ENCODE measurements around the gene TSPO.

Gene TSPO

GRCh38 chr22:43173976-43174720, 22.8 kb downstream of the TSPO start:
- Histone ChIP-seq H3K4me3 (ENCODE audit: low read depth in 1 of 2, low read length in 1 of 2) (no peak overlapping the region), H3K27me3 (no peaks in the 10 kb centered on the region), H3K36me3 (peaks cover 92% of the 10 kb centered on the region), H3K4me1 (ENCODE audit: control insufficient read depth in 1 of 2, insufficient read depth in 1 of 2, low read depth in 1 of 2, low read length in 1 of 2) (peaks cover 10 to 18% of the 10 kb centered on the region in 2 experiments), H3K27ac (no peak overlapping the region), H3K9me3 (no peaks in the 10 kb centered on the region)
- TF ChIP-seq CTCF (IDR thresholded peaks at IDR 0.05), result no peak

- H3K27ac ChIP-seq, result no peak overlapping the region
- TF ChIP-seq CTCF (IDR thresholded peaks at IDR 0.05), result no peak
- no peaks in the 10 kb centered on the region for H3K9me3 ChIP-seq
- H3K4me1 ChIP-seq (ENCODE audit: control insufficient read depth in 1 of 2, insufficient read depth in 1 of 2, low read depth in 1 of 2, low read length in 1 of 2), result peaks cover 10 to 18% of the 10 kb centered on the region in 2 experiments
- no peak overlapping the region for H3K4me3 ChIP-seq (ENCODE audit: low read depth in 1 of 2, low read length in 1 of 2)
- H3K36me3 ChIP-seq, result peaks cover 92% of the 10 kb centered on the region
- H3K27me3 ChIP-seq, result no peaks in the 10 kb centered on the region
Measured at GRCh38 chr22:43174941-43175531, 23.7 kb downstream of the TSPO start.

- H3K4me3 ChIP-seq (ENCODE audit: low read depth in 1 of 2, low read length in 1 of 2), result no peak overlapping the region
- peaks cover 5 to 9% of the 10 kb centered on the region in 2 experiments for H3K4me1 ChIP-seq (ENCODE audit: control insufficient read depth in 1 of 2, insufficient read depth in 1 of 2, low read depth in 1 of 2, low read length in 1 of 2)
- peaks cover 92% of the 10 kb centered on the region for H3K36me3 ChIP-seq
- H3K27me3 ChIP-seq, result no peaks in the 10 kb centered on the region
- H3K27ac ChIP-seq, result no peak overlapping the region
- H3K9me3 ChIP-seq, result no peaks in the 10 kb centered on the region
- no peak for TF ChIP-seq CTCF (IDR thresholded peaks at IDR 0.05)
Measured at GRCh38 chr22:43176090-43176489, 24.7 kb downstream of the TSPO start.

- no peaks in the 10 kb centered on the region for H3K4me1 ChIP-seq (ENCODE audit: control insufficient read depth in 1 of 2, insufficient read depth in 1 of 2, low read depth in 1 of 2, low read length in 1 of 2)
- H3K4me3 ChIP-seq (ENCODE audit: low read depth in 1 of 2, low read length in 1 of 2), result no peak overlapping the region
- H3K36me3 ChIP-seq, result peaks cover 92% of the 10 kb centered on the region
- no peak overlapping the region for H3K27ac ChIP-seq
- no peaks in the 10 kb centered on the region for H3K9me3 ChIP-seq
- TF ChIP-seq CTCF (IDR thresholded peaks at IDR 0.05), result no peak
- no peaks in the 10 kb centered on the region for H3K27me3 ChIP-seq
Measured at GRCh38 chr22:43177479-43177878, 26.1 kb downstream of the TSPO start.

- Histone ChIP-seq H3K36me3 (peaks cover 78% of the 10 kb centered on the region), H3K27ac (no peak overlapping the region), H3K4me3 (ENCODE audit: low read depth in 1 of 2, low read length in 1 of 2) (no peak overlapping the region), H3K9me3 (no peaks in the 10 kb centered on the region), H3K27me3 (no peaks in the 10 kb centered on the region), H3K4me1 (ENCODE audit: control insufficient read depth in 1 of 2, insufficient read depth in 1 of 2, low read depth in 1 of 2, low read length in 1 of 2) (peaks cover 14% of the 10 kb centered on the region in 2 experiments)
- TF ChIP-seq CTCF (IDR thresholded peaks at IDR 0.05), result no peak
Measured at GRCh38 chr22:43179146-43179910, 28.0 kb downstream of the TSPO start.

Data from neutrophil (primary cell).